ENCODE results near the gene FUT8.

DNA sequence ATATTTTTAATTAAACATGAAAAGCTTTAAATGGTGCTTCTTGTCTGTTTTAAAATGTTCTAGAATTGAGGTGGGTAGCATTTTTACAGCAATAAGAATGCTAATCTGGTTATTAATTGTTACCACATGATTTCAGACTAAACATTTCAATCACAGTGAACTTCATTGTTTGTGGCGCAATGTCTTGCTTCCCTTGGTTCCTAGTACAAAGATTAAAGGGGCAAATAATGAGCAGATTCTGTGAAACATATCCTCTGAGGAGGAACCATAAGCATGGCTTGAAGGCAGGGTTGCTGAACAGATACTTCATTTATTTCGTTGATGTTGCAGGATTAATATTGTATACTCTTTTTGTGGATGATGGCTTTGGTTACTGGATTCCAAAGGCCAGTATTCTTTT, 162.1 kb downstream of the FUT8 start:
- TF ChIP-seq POLR2AphosphoS5 (IDR thresholded peaks at IDR 0.05; ENCODE audit: low read depth, low read length) (no peak), EZH2 (IDR thresholded peaks at IDR 0.05) (no peak), POLR2A (IDR thresholded peaks at IDR 0.05; ENCODE audit: borderline replicate concordance, extremely low read depth, insufficient read depth, insufficient read length) (no peak), ZNF274 (IDR thresholded peaks at IDR 0.05; ENCODE audit: low read depth, low read length) (no peak), SRF (IDR thresholded peaks at IDR 0.05; ENCODE audit: low read depth) (no peak), TCF7L2 (IDR thresholded peaks at IDR 0.05; ENCODE audit: borderline replicate concordance, extremely low read depth, insufficient read depth, insufficient read length) (no peak), YY1 (IDR thresholded peaks at IDR 0.05; ENCODE audit: extremely low read depth, insufficient replicate concordance, low read depth, low read length) (no peak)
- TF ChIP-seq, protein P1, sequence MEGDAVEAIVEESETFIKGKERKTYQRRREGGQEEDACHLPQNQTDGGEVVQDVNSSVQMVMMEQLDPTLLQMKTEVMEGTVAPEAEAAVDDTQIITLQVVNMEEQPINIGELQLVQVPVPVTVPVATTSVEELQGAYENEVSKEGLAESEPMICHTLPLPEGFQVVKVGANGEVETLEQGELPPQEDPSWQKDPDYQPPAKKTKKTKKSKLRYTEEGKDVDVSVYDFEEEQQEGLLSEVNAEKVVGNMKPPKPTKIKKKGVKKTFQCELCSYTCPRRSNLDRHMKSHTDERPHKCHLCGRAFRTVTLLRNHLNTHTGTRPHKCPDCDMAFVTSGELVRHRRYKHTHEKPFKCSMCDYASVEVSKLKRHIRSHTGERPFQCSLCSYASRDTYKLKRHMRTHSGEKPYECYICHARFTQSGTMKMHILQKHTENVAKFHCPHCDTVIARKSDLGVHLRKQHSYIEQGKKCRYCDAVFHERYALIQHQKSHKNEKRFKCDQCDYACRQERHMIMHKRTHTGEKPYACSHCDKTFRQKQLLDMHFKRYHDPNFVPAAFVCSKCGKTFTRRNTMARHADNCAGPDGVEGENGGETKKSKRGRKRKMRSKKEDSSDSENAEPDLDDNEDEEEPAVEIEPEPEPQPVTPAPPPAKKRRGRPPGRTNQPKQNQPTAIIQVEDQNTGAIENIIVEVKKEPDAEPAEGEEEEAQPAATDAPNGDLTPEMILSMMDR (IDR thresholded peaks at IDR 0.05 in 2 of 3, conservative IDR thresholded peaks at IDR 0.05 in 1 of 3; ENCODE audit: borderline replicate concordance in 1 of 3, insufficient read depth in 1 of 3, low read depth in 2 of 3, low read length in 2 of 3) = no peak
- TF ChIP-seq, protein P2, sequence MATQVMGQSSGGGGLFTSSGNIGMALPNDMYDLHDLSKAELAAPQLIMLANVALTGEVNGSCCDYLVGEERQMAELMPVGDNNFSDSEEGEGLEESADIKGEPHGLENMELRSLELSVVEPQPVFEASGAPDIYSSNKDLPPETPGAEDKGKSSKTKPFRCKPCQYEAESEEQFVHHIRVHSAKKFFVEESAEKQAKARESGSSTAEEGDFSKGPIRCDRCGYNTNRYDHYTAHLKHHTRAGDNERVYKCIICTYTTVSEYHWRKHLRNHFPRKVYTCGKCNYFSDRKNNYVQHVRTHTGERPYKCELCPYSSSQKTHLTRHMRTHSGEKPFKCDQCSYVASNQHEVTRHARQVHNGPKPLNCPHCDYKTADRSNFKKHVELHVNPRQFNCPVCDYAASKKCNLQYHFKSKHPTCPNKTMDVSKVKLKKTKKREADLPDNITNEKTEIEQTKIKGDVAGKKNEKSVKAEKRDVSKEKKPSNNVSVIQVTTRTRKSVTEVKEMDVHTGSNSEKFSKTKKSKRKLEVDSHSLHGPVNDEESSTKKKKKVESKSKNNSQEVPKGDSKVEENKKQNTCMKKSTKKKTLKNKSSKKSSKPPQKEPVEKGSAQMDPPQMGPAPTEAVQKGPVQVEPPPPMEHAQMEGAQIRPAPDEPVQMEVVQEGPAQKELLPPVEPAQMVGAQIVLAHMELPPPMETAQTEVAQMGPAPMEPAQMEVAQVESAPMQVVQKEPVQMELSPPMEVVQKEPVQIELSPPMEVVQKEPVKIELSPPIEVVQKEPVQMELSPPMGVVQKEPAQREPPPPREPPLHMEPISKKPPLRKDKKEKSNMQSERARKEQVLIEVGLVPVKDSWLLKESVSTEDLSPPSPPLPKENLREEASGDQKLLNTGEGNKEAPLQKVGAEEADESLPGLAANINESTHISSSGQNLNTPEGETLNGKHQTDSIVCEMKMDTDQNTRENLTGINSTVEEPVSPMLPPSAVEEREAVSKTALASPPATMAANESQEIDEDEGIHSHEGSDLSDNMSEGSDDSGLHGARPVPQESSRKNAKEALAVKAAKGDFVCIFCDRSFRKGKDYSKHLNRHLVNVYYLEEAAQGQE (IDR thresholded peaks at IDR 0.05; ENCODE audit: low read depth) = no peak

All from HCT116 (cell line).